ENCODE results near the gene RHOC.

RHOC gene

DNA sequence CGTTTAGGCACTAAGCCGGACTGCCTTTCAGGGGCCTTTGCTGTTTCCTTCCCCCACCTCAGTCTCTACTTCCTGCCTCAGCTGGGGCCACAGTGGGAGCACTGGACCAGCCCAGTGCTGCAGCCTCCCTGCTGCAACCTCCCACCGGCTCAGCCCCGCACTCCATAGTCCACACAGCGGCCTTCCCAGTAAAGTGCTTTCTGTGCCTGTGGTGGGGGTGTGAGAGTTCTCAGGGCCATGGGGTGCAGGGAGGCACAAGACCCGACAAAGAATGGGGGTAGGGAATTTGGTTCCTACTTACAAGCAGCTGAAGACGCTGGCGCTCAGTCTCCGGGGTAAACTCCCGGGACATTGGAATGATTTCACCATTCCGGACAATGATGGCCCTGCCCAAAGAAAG, 4.7 kb upstream of the RHOC start:
- H3K4me3 ChIP-seq (ENCODE audit: low read depth in 1 of 2, low read length in 1 of 2) = no peak overlapping the region
- H3K36me3 ChIP-seq = no peaks in the 10 kb centered on the region
- H3K9me3 ChIP-seq = no peaks in the 10 kb centered on the region
- H3K27ac ChIP-seq = no peak overlapping the region
- TF ChIP-seq, protein P1, sequence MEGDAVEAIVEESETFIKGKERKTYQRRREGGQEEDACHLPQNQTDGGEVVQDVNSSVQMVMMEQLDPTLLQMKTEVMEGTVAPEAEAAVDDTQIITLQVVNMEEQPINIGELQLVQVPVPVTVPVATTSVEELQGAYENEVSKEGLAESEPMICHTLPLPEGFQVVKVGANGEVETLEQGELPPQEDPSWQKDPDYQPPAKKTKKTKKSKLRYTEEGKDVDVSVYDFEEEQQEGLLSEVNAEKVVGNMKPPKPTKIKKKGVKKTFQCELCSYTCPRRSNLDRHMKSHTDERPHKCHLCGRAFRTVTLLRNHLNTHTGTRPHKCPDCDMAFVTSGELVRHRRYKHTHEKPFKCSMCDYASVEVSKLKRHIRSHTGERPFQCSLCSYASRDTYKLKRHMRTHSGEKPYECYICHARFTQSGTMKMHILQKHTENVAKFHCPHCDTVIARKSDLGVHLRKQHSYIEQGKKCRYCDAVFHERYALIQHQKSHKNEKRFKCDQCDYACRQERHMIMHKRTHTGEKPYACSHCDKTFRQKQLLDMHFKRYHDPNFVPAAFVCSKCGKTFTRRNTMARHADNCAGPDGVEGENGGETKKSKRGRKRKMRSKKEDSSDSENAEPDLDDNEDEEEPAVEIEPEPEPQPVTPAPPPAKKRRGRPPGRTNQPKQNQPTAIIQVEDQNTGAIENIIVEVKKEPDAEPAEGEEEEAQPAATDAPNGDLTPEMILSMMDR (IDR thresholded peaks at IDR 0.05) = no peak
- H3K4me1 ChIP-seq (ENCODE audit: control insufficient read depth in 1 of 2, insufficient read depth in 1 of 2, low read depth in 1 of 2, low read length in 1 of 2) = peaks cover 27 to 35% of the 10 kb centered on the region in 2 experiments
- peaks cover 100% of the 10 kb centered on the region for H3K27me3 ChIP-seq

- no peak overlapping the region for H3K4me3 ChIP-seq (ENCODE audit: low read depth in 1 of 2, low read length in 1 of 2)
- no peaks in the 10 kb centered on the region for H3K9me3 ChIP-seq
- TF ChIP-seq, protein P1 (IDR thresholded peaks at IDR 0.05) = no peak
- H3K27me3 ChIP-seq = peaks cover 100% of the 10 kb centered on the region
- H3K4me1 ChIP-seq (ENCODE audit: control insufficient read depth in 1 of 2, insufficient read depth in 1 of 2, low read depth in 1 of 2, low read length in 1 of 2) = peaks cover 25 to 33% of the 10 kb centered on the region in 2 experiments
- H3K27ac ChIP-seq = no peak overlapping the region
- H3K36me3 ChIP-seq = no peaks in the 10 kb centered on the region
Measured at GRCh38 chr1:112711041-112711440, 4.1 kb upstream of the RHOC start.

GRCh38 chr1:112710586-112710985, 3.7 kb upstream of the RHOC start:
- peaks cover 100% of the 10 kb centered on the region for H3K27me3 ChIP-seq
- peaks cover 21 to 29% of the 10 kb centered on the region in 2 experiments for H3K4me1 ChIP-seq (ENCODE audit: control insufficient read depth in 1 of 2, insufficient read depth in 1 of 2, low read depth in 1 of 2, low read length in 1 of 2)
- H3K27ac ChIP-seq = no peak overlapping the region
- no peaks in the 10 kb centered on the region for H3K36me3 ChIP-seq
- H3K4me3 ChIP-seq (ENCODE audit: low read depth in 1 of 2, low read length in 1 of 2) = no peak overlapping the region
- H3K9me3 ChIP-seq = no peaks in the 10 kb centered on the region
- TF ChIP-seq, protein P1 (IDR thresholded peaks at IDR 0.05) = no peak

GRCh38 chr1:112710159-112710558, 3.2 kb upstream of the RHOC start:
- Histone ChIP-seq H3K36me3 (no peaks in the 10 kb centered on the region), H3K27me3 (peaks cover 100% of the 10 kb centered on the region), H3K4me3 (ENCODE audit: low read depth in 1 of 2, low read length in 1 of 2) (no peak overlapping the region), H3K27ac (no peak overlapping the region), H3K9me3 (no peaks in the 10 kb centered on the region), H3K4me1 (ENCODE audit: control insufficient read depth in 1 of 2, insufficient read depth in 1 of 2, low read depth in 1 of 2, low read length in 1 of 2) (peaks cover 18 to 25% of the 10 kb centered on the region in 2 experiments)
- TF ChIP-seq, protein P1 (IDR thresholded peaks at IDR 0.05) = no peak

GRCh38 chr1:112708489-112708888, 1.6 kb upstream of the RHOC start:
- H3K4me1 ChIP-seq (ENCODE audit: control insufficient read depth in 1 of 2, insufficient read depth in 1 of 2, low read depth in 1 of 2, low read length in 1 of 2) = peaks cover 4 to 9% of the 10 kb centered on the region in 2 experiments
- H3K4me3 ChIP-seq (ENCODE audit: low read depth in 1 of 2, low read length in 1 of 2) = no peak overlapping the region
- H3K9me3 ChIP-seq = no peaks in the 10 kb centered on the region
- H3K36me3 ChIP-seq = no peaks in the 10 kb centered on the region
- TF ChIP-seq, protein P1 (IDR thresholded peaks at IDR 0.05) = no peak
- peaks cover 100% of the 10 kb centered on the region for H3K27me3 ChIP-seq
- no peak overlapping the region for H3K27ac ChIP-seq

DNA sequence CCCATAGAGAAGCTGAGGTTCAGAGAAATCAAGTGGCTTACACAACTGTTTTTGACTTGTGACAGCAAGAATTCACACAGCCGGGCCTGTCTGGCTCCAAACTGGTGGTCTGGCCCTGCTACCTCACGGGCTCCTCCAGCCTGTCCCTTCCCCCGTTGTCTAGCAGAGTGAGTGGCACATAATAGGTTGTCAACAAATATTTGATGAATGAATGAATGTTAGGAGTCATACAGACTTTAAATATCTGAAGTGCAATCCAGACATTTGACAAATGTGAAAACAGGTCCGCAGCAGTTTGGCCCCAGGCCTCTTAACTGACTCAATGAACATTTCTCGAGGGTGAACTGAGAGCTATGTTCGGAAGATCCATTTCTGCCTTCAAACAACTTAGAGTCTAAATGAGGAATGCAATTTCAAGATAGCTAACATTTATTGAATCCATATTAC, 1.1 kb upstream of the RHOC start:
- no peak overlapping the region for H3K4me3 ChIP-seq (ENCODE audit: low read depth in 1 of 2, low read length in 1 of 2)
- TF ChIP-seq, protein P1 (IDR thresholded peaks at IDR 0.05) = no peak
- no peaks in the 10 kb centered on the region for H3K36me3 ChIP-seq
- H3K27ac ChIP-seq = no peak overlapping the region
- H3K27me3 ChIP-seq = peaks cover 100% of the 10 kb centered on the region
- no peaks in the 10 kb centered on the region for H3K9me3 ChIP-seq
- H3K4me1 ChIP-seq (ENCODE audit: control insufficient read depth in 1 of 2, insufficient read depth in 1 of 2, low read depth in 1 of 2, low read length in 1 of 2) = peaks cover 4 to 9% of the 10 kb centered on the region in 2 experiments
